Measurements from ENCODE around the gene TMEM134.
"Not testable (repeated sequence)": the region's sequence is repeated elsewhere in the genome, so short reads cannot be mapped to it uniquely, and the experiment has no call there.

The TMEM134 gene

GRCh38 chr11:67468759-67469507, at the start of gene TMEM134:
Gene TMEM134, minus strand, starts transcription at chr11:67469251. Its CDS starts 59 bp downstream, at chr11:67469192.
- peak; percentile 93 for DNase-seq

GRCh38 chr11:67517784-67518552, 48.9 kb upstream of the TMEM134 start:
- no peak for DNase-seq

- no peak for DNase-seq
These were observed 47.8 kb upstream of the TMEM134 start for GRCh38 chr11:67516806-67517205.

GRCh38 chr11:67514116-67514515, 45.1 kb upstream of the TMEM134 start:
- DNase-seq = no peak

- not testable (repeated sequence) for DNase-seq
These were observed 42.5 kb upstream of the TMEM134 start for GRCh38 chr11:67511558-67511957.

- DNase-seq = no peak
These were observed 40.9 kb upstream of the TMEM134 start for GRCh38 chr11:67510023-67510345.

- DNase-seq = peak; percentile 98
These were observed 39.6 kb upstream of the TMEM134 start for GRCh38 chr11:67508486-67509121.

GRCh38 chr11:67507864-67508485, 38.9 kb upstream of the TMEM134 start, which contains the start of gene CDK2AP2:
Gene CDK2AP2, minus strand, starts transcription at chr11:67508162. Its CDS starts 80 bp downstream, at chr11:67508082.
- DNase-seq = peak; percentile 96

- no peak for DNase-seq
These were observed 38.3 kb upstream of the TMEM134 start for GRCh38 chr11:67507242-67507863.

GRCh38 chr11:67506426-67507051, 37.5 kb upstream of the TMEM134 start:
- DNase-seq = no peak

GRCh38 chr11:67505605-67506396, 36.8 kb upstream of the TMEM134 start:
- peak; percentile 91 for DNase-seq

GRCh38 chr11:67504950-67505581, 36.0 kb upstream of the TMEM134 start, which contains the start of gene PITPNM1:
Gene PITPNM1, minus strand, starts transcription at chr11:67505363. Its CDS starts 1,183 bp downstream, at chr11:67504180.
- DNase-seq = peak; percentile 80

GRCh38 chr11:67504005-67504949, 35.2 kb upstream of the TMEM134 start:
- DNase-seq = peak; percentile 55

GRCh38 chr11:67503119-67504004, 34.3 kb upstream of the TMEM134 start:
- DNase-seq = no peak

GRCh38 chr11:67502328-67502979, 33.4 kb upstream of the TMEM134 start:
- no peak for DNase-seq

- DNase-seq = no peak
These were observed 32.8 kb upstream of the TMEM134 start for GRCh38 chr11:67501854-67502253.

GRCh38 chr11:67500831-67501715, 32.0 kb upstream of the TMEM134 start:
- no peak for DNase-seq

All from activated CD4-positive, CD25-positive, alpha-beta regulatory T cell treated with anti-CD3 and anti-CD28 coated beads, Interleukin-2, amount 50 U/mL, for 72 hours (primary cell).